Measurements from ENCODE around the gene ADAM10.

ADAM10 gene

DNA sequence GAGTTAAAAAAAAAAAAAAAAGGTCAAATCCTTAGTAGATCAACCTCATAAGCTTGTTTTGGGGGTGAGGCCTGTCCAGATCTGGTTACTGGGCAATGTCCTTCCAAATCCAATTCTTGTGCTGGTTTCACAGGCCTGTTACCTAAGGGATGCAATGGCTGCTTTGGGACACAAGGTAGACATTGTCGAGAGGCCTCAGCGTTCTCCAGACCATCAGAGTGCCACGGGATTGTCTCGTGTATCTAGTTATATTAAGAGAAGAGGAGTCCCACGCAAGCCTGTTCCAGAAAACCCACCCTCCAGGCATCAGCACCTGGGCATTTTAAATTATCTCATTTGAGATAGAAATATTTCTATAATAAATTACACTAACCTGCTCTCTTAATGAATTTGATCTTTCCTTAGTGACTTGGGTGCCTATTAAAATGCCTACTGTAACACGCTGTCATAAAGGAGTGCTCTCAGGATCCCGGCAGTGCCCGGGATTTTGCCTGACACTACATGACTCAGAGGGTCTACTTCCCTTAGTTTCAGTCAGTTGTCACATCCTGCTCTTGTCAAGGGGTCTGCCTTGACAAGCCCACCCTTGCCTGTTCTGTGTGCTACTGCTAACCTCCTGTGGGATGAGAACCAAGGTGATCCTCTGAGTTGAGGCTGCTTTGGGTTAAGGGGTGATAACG is 201.7 kb downstream of the ADAM10 start:
- no peaks in the 10 kb centered on the region for H3K27me3 ChIP-seq (ENCODE audit: control insufficient read depth, insufficient read depth, low read length)
- no peaks in the 10 kb centered on the region for H3K4me1 ChIP-seq (ENCODE audit: control insufficient read depth, insufficient read depth, low read length)
- no peak overlapping the region for H3K4me3 ChIP-seq (ENCODE audit: low read length)
- DNase-seq (ENCODE audit: low read depth, low spot score) = no peak
- no peaks in the 10 kb centered on the region for H3K9me3 ChIP-seq (ENCODE audit: control insufficient read depth, insufficient read depth, low read length)
- no peak overlapping the region for H3K27ac ChIP-seq (ENCODE audit: low read length)
- no peaks in the 10 kb centered on the region for H3K36me3 ChIP-seq (ENCODE audit: control insufficient read depth, insufficient read depth, low read length)
- no CpG with 5 or more reads among the region's 9 CpGs for WGBS (ENCODE audit: insufficient coverage, insufficient read length)

DNA sequence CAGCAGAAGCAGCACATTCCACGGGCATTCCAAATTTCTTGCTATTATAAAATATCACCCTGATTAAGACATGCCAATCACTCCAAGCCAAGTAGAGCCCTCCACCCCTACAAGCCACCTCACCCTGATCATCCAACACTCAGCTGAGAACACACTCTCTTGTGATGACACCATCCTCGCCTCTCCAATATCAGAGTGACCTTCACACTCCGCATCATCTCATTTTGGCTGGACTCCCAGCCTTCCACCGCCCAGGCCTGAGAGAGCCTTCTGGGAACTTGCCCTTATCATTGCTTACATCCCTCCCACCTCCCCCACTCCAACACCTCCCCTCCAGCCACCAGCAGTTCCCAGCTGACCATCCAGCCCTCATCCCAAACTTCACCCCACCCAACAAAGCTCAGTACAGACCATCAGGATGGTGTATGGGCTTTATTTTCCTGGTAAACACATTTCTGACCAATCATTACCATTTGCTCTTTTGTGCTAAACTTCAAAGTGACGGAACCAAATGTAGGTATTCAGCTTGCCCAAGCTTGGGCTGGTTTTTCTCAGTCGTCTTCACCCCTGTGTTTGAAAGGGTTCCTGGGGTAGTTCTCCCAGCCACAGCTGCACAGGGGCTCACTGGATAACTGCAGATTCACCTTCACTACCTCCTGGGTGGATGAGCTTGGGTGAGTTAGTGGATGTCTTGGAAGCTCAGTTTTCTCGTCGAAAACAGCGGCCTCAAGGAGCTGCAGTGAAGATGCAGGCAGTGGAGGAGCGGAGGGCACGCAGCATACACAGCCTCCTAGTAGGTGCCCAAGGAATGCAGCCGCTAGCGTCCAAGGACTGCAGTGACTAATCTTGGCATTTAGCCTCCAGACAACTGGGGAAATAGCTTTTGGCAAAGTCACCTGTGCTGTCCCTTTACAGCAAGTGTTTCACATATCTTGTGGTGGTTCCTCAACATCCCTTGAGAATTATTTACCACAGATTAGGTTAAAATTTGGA is 202.6 kb downstream of the ADAM10 start:
- no peak for DNase-seq (ENCODE audit: low read depth, low spot score)
- Histone ChIP-seq H3K36me3 (ENCODE audit: control insufficient read depth, insufficient read depth, low read length) (no peaks in the 10 kb centered on the region), H3K27me3 (ENCODE audit: control insufficient read depth, insufficient read depth, low read length) (no peaks in the 10 kb centered on the region), H3K9me3 (ENCODE audit: control insufficient read depth, insufficient read depth, low read length) (no peaks in the 10 kb centered on the region), H3K4me3 (ENCODE audit: low read length) (no peak overlapping the region), H3K27ac (ENCODE audit: low read length) (no peak overlapping the region), H3K4me1 (ENCODE audit: control insufficient read depth, insufficient read depth, low read length) (no peaks in the 10 kb centered on the region)
- no CpG with 5 or more reads among the region's 13 CpGs for WGBS (ENCODE audit: insufficient coverage, insufficient read length)

DNA sequence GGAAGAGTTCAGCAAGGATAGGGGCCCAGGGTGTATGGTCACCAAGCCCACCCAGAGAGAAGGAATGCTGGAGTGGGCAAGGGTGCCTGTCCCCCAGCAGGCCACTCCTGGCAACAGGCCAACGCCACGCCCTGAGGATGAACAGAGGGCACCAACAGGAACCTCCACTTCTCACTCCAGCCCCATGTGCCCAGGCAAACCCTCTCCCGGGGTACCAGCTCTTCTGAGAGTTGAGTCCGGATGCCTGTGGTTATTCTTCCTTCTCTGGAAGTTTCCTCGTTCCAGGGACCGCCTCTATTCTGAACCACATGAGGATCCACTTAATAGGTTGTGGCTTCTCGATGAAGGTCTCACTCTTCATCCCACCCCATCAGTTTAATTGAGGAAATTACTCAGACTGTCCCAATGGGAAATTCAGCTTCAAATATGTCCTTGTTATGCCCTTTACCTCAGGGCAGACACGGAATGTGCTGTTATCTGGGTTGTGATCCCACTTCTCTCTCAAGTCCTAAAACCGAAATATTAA is 203.4 kb downstream of the ADAM10 start:
- H3K27me3 ChIP-seq (ENCODE audit: control insufficient read depth, insufficient read depth, low read length) = no peaks in the 10 kb centered on the region
- DNase-seq (ENCODE audit: low read depth, low spot score) = no peak
- no peaks in the 10 kb centered on the region for H3K4me1 ChIP-seq (ENCODE audit: control insufficient read depth, insufficient read depth, low read length)
- H3K9me3 ChIP-seq (ENCODE audit: control insufficient read depth, insufficient read depth, low read length) = no peaks in the 10 kb centered on the region
- no peak overlapping the region for H3K4me3 ChIP-seq (ENCODE audit: low read length)
- H3K27ac ChIP-seq (ENCODE audit: low read length) = no peak overlapping the region
- no peaks in the 10 kb centered on the region for H3K36me3 ChIP-seq (ENCODE audit: control insufficient read depth, insufficient read depth, low read length)
- WGBS (ENCODE audit: insufficient coverage, insufficient read length) = no CpG with 5 or more reads among the region's 9 CpGs

- WGBS (ENCODE audit: insufficient coverage, insufficient read length) = no CpG with 5 or more reads among the region's 18 CpGs
- no peak overlapping the region for H3K27ac ChIP-seq (ENCODE audit: low read length)
- no peaks in the 10 kb centered on the region for H3K27me3 ChIP-seq (ENCODE audit: control insufficient read depth, insufficient read depth, low read length)
- DNase-seq (ENCODE audit: low read depth, low spot score) = no peak
- no peaks in the 10 kb centered on the region for H3K36me3 ChIP-seq (ENCODE audit: control insufficient read depth, insufficient read depth, low read length)
- H3K4me3 ChIP-seq (ENCODE audit: low read length) = no peak overlapping the region
- no peaks in the 10 kb centered on the region for H3K9me3 ChIP-seq (ENCODE audit: control insufficient read depth, insufficient read depth, low read length)
- H3K4me1 ChIP-seq (ENCODE audit: control insufficient read depth, insufficient read depth, low read length) = no peaks in the 10 kb centered on the region
Measured at GRCh38 chr15:58545307-58546065, 204.0 kb downstream of the ADAM10 start.

DNA sequence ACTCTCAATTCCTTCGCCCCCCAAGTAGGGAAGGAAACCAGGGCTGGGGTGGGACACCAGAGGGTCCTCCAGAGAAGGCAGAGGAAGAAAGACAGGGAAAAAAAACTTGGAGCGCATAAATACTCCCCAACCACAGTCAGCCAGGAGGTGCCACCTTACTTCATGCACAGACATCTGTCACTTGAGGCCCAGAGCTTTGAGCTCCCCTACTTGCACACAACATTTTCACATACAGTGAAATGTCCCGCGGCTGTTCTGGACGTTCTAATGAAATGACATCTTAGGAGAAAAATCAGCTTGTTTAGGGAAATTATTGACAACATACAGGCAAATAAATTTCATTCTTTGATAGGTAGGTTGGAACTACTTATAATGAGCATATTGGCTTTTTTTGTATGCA is 204.8 kb downstream of the ADAM10 start:
- H3K4me3 ChIP-seq (ENCODE audit: low read length) = no peak overlapping the region
- H3K36me3 ChIP-seq (ENCODE audit: control insufficient read depth, insufficient read depth, low read length) = no peaks in the 10 kb centered on the region
- DNase-seq (ENCODE audit: low read depth, low spot score) = no peak
- WGBS (ENCODE audit: insufficient coverage, insufficient read length) = no CpG with 5 or more reads among the region's 5 CpGs
- H3K27ac ChIP-seq (ENCODE audit: low read length) = no peak overlapping the region
- no peaks in the 10 kb centered on the region for H3K27me3 ChIP-seq (ENCODE audit: control insufficient read depth, insufficient read depth, low read length)
- no peaks in the 10 kb centered on the region for H3K4me1 ChIP-seq (ENCODE audit: control insufficient read depth, insufficient read depth, low read length)
- no peaks in the 10 kb centered on the region for H3K9me3 ChIP-seq (ENCODE audit: control insufficient read depth, insufficient read depth, low read length)

DNA sequence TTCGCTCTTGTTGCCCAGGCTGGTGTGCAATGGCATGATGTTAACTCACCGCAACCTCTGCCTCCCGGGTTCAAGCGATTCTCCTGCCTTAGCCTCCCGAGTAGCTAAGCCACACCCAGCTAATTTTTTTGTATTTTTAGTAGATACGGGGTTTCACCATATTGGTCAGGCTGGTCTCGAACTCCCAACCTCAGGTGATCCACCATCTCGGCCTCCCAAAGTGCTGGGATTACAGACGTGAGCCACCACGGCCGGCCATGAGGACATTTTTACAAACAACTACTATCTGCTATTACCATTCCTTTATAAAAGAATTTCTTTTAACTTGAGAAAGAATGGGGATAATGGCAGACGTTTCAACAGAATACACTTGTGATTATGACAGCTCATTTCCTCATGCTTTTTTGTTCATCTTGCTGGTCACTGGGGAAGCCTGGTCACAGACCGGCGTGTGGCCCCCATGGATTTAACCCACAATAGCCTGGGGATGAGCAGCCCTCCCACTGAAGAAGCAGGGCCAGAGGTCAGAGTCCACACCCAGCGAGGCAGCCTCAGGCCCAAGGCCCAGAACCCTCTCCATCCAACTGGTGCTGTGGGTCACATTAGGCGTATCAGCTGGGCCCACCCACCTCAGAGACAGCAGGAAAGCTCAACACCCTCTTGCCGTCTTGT is 205.7 kb downstream of the ADAM10 start:
- WGBS (ENCODE audit: insufficient coverage, insufficient read length) = no CpG with 5 or more reads among the region's 17 CpGs
- Histone ChIP-seq H3K27me3 (ENCODE audit: control insufficient read depth, insufficient read depth, low read length) (no peaks in the 10 kb centered on the region), H3K27ac (ENCODE audit: low read length) (no peak overlapping the region), H3K4me1 (ENCODE audit: control insufficient read depth, insufficient read depth, low read length) (no peaks in the 10 kb centered on the region), H3K36me3 (ENCODE audit: control insufficient read depth, insufficient read depth, low read length) (no peaks in the 10 kb centered on the region), H3K4me3 (ENCODE audit: low read length) (no peak overlapping the region), H3K9me3 (ENCODE audit: control insufficient read depth, insufficient read depth, low read length) (no peaks in the 10 kb centered on the region)
- no peak for DNase-seq (ENCODE audit: low read depth, low spot score)

DNA sequence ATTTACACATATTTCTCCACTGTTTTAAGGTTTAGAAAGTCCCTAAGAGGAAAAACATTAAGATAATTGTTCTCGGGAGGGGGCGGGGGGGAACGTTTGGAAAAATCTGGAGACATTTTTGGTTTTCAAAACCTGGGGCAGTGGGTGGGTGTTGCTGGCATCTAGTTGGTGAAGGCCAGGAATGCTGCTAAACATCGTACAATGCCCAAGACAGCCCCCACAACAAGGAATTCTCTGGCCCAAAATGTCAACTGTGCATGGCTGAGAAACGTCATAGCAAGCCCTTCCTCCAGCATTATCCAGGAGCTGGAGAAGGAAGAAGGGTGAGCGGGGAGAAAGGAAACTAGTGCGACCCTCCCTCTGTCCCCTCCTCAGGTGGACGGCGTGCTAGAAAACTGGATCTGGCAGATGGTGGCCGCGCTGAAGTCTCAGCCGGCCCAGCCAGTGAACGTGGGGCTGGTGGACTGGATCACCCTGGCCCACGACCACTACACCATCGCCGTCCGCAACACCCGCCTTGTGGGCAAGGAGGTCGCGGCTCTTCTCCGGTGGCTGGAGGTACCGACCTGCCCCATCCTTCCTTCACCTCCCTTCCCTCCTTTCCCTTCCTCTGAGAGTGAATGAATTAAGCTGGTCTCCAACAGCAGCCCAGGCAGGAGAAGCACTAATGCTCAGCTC is 208.0 kb downstream of the ADAM10 start:
- WGBS (ENCODE audit: insufficient coverage, insufficient read length) = no CpG with 5 or more reads among the region's 22 CpGs
- no peaks in the 10 kb centered on the region for H3K4me1 ChIP-seq (ENCODE audit: control insufficient read depth, insufficient read depth, low read length)
- no peak overlapping the region for H3K4me3 ChIP-seq (ENCODE audit: low read length)
- no peaks in the 10 kb centered on the region for H3K36me3 ChIP-seq (ENCODE audit: control insufficient read depth, insufficient read depth, low read length)
- H3K9me3 ChIP-seq (ENCODE audit: control insufficient read depth, insufficient read depth, low read length) = no peaks in the 10 kb centered on the region
- H3K27me3 ChIP-seq (ENCODE audit: control insufficient read depth, insufficient read depth, low read length) = no peaks in the 10 kb centered on the region
- H3K27ac ChIP-seq (ENCODE audit: low read length) = no peak overlapping the region
- DNase-seq (ENCODE audit: low read depth, low spot score) = no peak

- DNase-seq (ENCODE audit: low read depth, low spot score) = no peak
- Histone ChIP-seq H3K27ac (ENCODE audit: low read length) (no peak overlapping the region), H3K36me3 (ENCODE audit: control insufficient read depth, insufficient read depth, low read length) (no peaks in the 10 kb centered on the region), H3K4me1 (ENCODE audit: control insufficient read depth, insufficient read depth, low read length) (no peaks in the 10 kb centered on the region), H3K27me3 (ENCODE audit: control insufficient read depth, insufficient read depth, low read length) (no peaks in the 10 kb centered on the region), H3K4me3 (ENCODE audit: low read length) (no peak overlapping the region), H3K9me3 (ENCODE audit: control insufficient read depth, insufficient read depth, low read length) (no peaks in the 10 kb centered on the region)
- WGBS (ENCODE audit: insufficient coverage, insufficient read length) = no CpG with 5 or more reads among the region's 1 CpG
Measured at GRCh38 chr15:58539548-58539947, 210.0 kb downstream of the ADAM10 start.

DNA sequence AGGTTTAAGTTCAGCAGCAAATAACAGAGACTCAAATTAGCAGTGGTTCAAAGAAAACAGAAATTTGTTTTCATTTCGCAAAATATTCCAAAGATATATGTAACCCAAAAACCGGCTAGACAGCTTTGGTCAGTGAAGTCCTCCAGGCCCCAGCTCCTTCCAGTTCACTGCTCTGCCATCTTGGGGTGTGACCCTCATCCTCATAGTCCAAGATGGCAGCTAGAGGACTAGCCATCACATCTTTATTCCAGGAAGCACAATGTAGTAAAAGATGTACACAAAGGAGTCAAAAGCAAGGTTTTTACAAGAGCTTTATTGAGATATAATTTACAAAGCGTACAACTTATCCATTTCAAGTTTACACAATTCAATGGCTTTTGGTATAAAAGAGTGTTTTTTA is 210.6 kb downstream of the ADAM10 start:
- Histone ChIP-seq H3K27ac (ENCODE audit: low read length) (no peak overlapping the region), H3K4me1 (ENCODE audit: control insufficient read depth, insufficient read depth, low read length) (no peaks in the 10 kb centered on the region), H3K4me3 (ENCODE audit: low read length) (no peak overlapping the region), H3K9me3 (ENCODE audit: control insufficient read depth, insufficient read depth, low read length) (no peaks in the 10 kb centered on the region), H3K36me3 (ENCODE audit: control insufficient read depth, insufficient read depth, low read length) (no peaks in the 10 kb centered on the region), H3K27me3 (ENCODE audit: control insufficient read depth, insufficient read depth, low read length) (no peaks in the 10 kb centered on the region)
- no peak for DNase-seq (ENCODE audit: low read depth, low spot score)
- WGBS (ENCODE audit: insufficient coverage, insufficient read length) = no CpG with 5 or more reads among the region's 3 CpGs
